Measurements from ENCODE around the gene EXOSC6.
"Not testable (repeated sequence)": the region's sequence is repeated elsewhere in the genome, so short reads cannot be mapped to it uniquely, and the experiment has no call there.

EXOSC6 gene

GRCh38 chr16:70198230-70198629 is 53.5 kb downstream of the EXOSC6 start:
- not testable (repeated sequence) for DNase-seq

DNA sequence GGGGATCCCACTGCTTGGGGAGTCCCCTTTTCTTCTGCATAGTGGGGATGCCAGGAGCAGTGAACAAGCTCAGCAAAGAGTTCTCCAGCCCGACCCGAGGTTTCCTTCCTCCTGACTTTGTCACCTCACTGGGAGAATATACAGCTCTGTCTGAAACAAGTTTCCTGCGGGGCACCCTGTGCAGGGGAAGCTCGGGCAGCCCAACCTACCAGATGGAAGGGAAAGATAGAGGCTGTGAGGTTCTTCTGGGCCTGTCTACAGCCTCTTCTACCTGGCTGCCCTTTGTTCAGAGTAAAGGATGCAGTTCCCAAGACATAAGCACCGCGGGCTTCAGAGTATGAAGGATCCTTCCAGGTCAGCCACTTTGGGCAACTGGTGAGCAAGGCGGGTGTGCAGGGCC is 54.1 kb downstream of the EXOSC6 start:
- DNase-seq, result not testable (repeated sequence)

All from activated T-cell treated with anti-CD3 and anti-CD28 coated beads for 4 hours (primary cell).